GM19351 (cell line): ENCODE data around the gene TMEM168.

Experiments
- ATAC-seq: cut with Tn5 transposase; IDR thresholded peaks from one replicate; pipeline ENCODE4 v1.9.1; 2021; ENCODE audit warnings: mild to moderate bottlenecking, moderate library complexity; ENCODE audit not compliant: unreplicated experiment

The TMEM168 gene

DNA sequence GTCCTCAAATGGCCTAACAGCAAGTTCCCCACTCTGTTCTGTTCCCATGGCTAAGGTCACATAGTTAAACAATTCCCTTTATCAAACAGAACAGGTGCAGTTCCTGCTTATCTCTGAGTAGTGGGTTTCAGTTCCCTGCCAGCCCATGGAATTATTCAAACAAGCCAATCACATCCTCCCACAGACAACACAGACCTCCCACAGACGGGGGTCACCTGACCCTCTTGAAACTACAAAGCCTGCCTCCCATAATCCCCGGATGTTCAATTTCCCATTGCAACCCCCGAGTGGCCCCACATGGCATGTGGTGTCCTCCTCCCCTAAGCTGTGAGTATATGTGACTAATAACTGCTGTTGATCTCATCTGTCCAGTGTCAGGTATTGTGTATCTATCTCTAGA is 64.1 kb downstream of the TMEM168 start:
- ATAC-seq = no peak

DNA sequence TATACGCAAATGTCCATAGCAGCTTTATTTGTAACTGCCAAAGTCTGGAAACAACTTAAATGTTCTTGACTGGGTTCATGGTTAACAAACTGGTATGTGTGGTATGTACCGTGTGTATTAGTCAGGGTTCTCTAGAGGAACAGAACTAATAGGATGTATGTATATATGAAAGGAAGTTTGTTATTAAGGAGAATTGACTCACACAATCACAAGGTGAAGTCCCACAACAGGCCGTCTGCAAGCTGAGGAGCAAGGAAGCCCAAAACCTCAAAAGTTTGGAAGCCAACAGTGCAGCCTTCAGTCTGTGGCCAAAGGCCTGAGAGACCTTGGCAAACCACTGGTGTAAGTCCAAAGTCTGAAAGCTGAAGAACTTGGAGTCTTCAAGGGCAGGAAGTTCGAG is 66.8 kb downstream of the TMEM168 start:
- ATAC-seq = no peak

DNA sequence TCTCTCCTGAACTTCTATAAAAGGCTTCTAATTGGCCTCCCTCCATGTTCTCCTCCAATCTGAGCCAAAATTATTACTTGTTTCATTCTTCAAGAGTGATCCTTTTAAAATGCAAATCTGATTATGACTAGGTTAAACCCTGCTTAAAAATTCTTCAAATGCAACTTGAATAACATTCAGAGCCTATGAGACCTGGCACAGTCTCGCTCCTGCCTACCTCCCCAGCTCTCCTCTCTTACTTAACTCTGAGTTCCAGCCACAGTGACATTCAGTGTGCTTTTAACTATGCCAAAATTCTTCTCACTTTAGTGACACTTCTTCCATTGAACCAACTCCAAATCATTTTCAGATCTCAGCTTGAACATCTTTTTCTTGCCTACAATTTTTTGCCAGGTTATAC is 68.8 kb downstream of the TMEM168 start:
- no peak for ATAC-seq

DNA sequence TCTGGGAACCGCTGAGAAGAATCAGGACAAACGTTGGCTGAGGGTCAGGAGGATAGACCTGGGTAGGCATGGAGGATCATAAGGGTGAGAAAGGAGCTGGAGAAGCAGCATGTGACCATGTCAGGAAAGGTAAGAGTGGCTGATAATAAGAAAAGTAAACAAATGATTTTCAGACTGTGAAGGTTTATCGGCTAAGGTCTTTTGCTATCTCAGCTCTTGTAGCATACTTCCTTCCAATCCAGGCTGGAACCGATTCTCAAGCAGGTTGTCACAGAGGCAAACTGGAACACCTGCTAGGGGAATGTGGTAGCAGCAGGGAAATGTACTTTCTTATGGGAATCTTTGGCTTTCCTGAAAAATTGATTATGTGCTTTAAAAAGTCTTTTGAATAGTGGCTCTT is 74.7 kb downstream of the TMEM168 start:
- ATAC-seq = no peak

DNA sequence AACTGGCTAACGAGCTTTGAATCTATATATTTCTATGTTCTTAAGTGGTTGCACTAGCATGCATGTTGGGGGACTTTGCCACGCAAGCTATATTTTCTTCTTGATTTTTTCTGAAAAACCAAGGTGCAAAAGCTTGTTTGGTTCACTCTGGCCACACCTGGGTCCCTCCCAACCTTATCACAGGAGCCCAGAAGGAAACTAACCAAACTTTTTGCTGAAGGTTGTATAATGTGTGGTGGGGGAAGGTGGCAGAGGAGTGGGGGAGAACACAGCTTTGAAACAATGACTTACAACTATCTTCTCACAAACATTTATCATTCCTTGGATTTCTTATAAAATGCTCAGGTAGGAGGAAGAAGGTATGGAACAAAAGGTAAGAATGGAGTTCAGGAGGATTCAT is 75.3 kb downstream of the TMEM168 start:
- ATAC-seq = no peak
